PC-3 (cell line): ENCODE data around the gene IQSEC1. TPM values are rescaled to one million over a fixed set of nuclear protein-coding genes. Genes with fewer than 3 reads are reported as not detected.

Source experiments
- ATAC-seq: fragments of 200-7000 bp; cut with Tn5 transposase; 2 replicates; pipeline ENCODE4 v1.9.1; 2020; ENCODE audit warnings: mild to moderate bottlenecking, moderate library complexity
- BruUV-seq: library from RNA; stranded (reverse); fragments of 400-500 nt; replicated peaks from 2 replicates; lab custom pipeline; 2021; lab: Mats Ljungman, UMichigan
- CTCF ChIA-PET: fragments of 300-600 bp; sonication (Branson Sonifier 250); formaldehyde crosslinking; loops from one replicate; lab custom pipeline; 2022; ENCODE audit warnings: antibody characterized with exemption; lab: Charles Lee
- POLR2A ChIA-PET: fragments of 300-600 bp; sonication (Branson Sonifier 250); formaldehyde crosslinking; loops from one replicate; lab custom pipeline; 2022; ENCODE audit warnings: antibody characterized with exemption; ENCODE audit not compliant: unreplicated experiment; lab: Charles Lee
- DNase-seq: peaks from one replicate; pipeline ENCODE4 v3.0.0-alpha.2; 2015
- H2AFZ ChIP-seq: fragments of 300-600 bp; sonication (generic); 2 replicates; pipeline ENCODE4 v1.6.0; 2016; ENCODE audit warnings: antibody characterized with exemption, low read length
- H3F3A ChIP-seq: fragments of 300-600 bp; sonication (generic); one replicate; pipeline ENCODE4 v1.6.0; 2017; ENCODE audit warnings: antibody characterized with exemption, low read length, control low read depth, mild to moderate bottlenecking; ENCODE audit not compliant: unreplicated experiment
- H3K27ac ChIP-seq: fragments of 300-600 bp; sonication (generic); 2 replicates; pipeline ENCODE4 v1.5.1; 2016; ENCODE audit warnings: mild to moderate bottlenecking, low read length
- H3K27me3 ChIP-seq: fragments of 300-600 bp; sonication (generic); 2 replicates; pipeline ENCODE4 v1.6.1; 2016; ENCODE audit warnings: low read length, mixed read lengths
- H3K36me3 ChIP-seq: fragments of 300-600 bp; sonication (generic); 2 replicates; pipeline ENCODE4 v1.6.1; 2016; ENCODE audit warnings: low read depth, mixed run types, low read length, mixed read lengths
- H3K4me1 ChIP-seq: fragments of 300-600 bp; sonication (generic); 2 replicates; pipeline ENCODE4 v1.5.1; 2016; ENCODE audit warnings: low read length; ENCODE audit not compliant: insufficient read depth
- H3K4me2 ChIP-seq: fragments of 300-600 bp; sonication (generic); 2 replicates; pipeline ENCODE4 v1.6.0; 2016; ENCODE audit warnings: low read length
- H3K4me3 ChIP-seq: fragments of 300-600 bp; sonication (generic); 2 replicates; pipeline ENCODE4 v1.5.1; 2016; ENCODE audit warnings: mild to moderate bottlenecking, low read length, mixed read lengths
- H3K79me2 ChIP-seq: fragments of 300-600 bp; sonication (generic); 2 replicates; pipeline ENCODE4 v1.6.1; 2017; ENCODE audit warnings: low read length, mixed read lengths
- H3K9ac ChIP-seq: fragments of 300-600 bp; sonication (generic); 2 replicates; pipeline ENCODE4 v1.6.0; 2016; ENCODE audit warnings: mild to moderate bottlenecking, low read length
- H3K9me2 ChIP-seq: fragments of 300-600 bp; sonication (generic); replicated peaks from 2 replicates; pipeline ENCODE4 v1.6.1; 2016; ENCODE audit warnings: mixed run types, low read length, mixed read lengths
- H3K9me3 ChIP-seq: fragments of 300-600 bp; sonication (generic); 2 replicates; pipeline ENCODE4 v1.6.1; 2016; ENCODE audit warnings: low read length, mixed read lengths
- H4K20me1 ChIP-seq: fragments of 300-600 bp; sonication (generic); 2 replicates; pipeline ENCODE4 v1.6.1; 2016; ENCODE audit warnings: low read length, mixed read lengths
- CTCF ChIP-seq: fragments of 300-600 bp; sonication (generic); conservative IDR thresholded peaks from 2 replicates; pipeline ENCODE4 v1.5.1; 2017; ENCODE audit warnings: antibody characterized with exemption, low read depth, mild to moderate bottlenecking, low read length
- EZH2 ChIP-seq: fragments of 300-600 bp; sonication (generic); IDR thresholded peaks from one replicate; pipeline ENCODE4 v1.6.1; 2017; ENCODE audit warnings: antibody characterized with exemption, mild to moderate bottlenecking, low read length; ENCODE audit not compliant: unreplicated experiment
- EZH2phosphoT487 ChIP-seq: fragments of 300-600 bp; sonication (generic); IDR thresholded peaks from 2 replicates; pipeline ENCODE4 v1.6.1; 2018; ENCODE audit warnings: mild to moderate bottlenecking, antibody characterized with exemption, low read length, borderline replicate concordance
- intact Hi-C: fragments of 100-400 bp; cut with micrococcal nuclease; formaldehyde crosslinking; loops from 2 replicates; pipeline ENCODE4 v1.9.0; 2023
- total RNA-seq: library from RNA; depleted of rRNA; stranded (reverse); fragments of >200 nt; gene quantifications from 2 replicates; pipeline ENCODE4 v1.2.3, GENCODE V29; 2014

The IQSEC1 gene
- total RNA-seq, 1 experiment from 2014 or later = 37.9 TPM

GRCh38 chr3:12932754-12933153, 140.5 kb downstream of the IQSEC1 start:
- H3K9ac ChIP-seq = no peak overlapping the region
- H3K36me3 ChIP-seq = no peaks in the 10 kb centered on the region; the same call in none of the 2 replicates
- no peak overlapping the region for H3K27ac ChIP-seq
- no TSS peak for BruUV-seq
- H3F3A ChIP-seq = no peaks in the 10 kb centered on the region
- intact Hi-C loops = no loop called here
- H3K79me2 ChIP-seq = no peaks in the 10 kb centered on the region
- DNase-seq (no peak), ATAC-seq (no peak)
- no peak overlapping the region for H2AFZ ChIP-seq
- no peaks in the 10 kb centered on the region for H3K9me3 ChIP-seq
- H3K9me2 ChIP-seq = no peaks in the 10 kb centered on the region
- ChIA-PET POLR2A (no interaction called here), CTCF (no interaction called here)
- H3K4me2 ChIP-seq = no peak overlapping the region
- peaks cover 5% of the 10 kb centered on the region; the same call in 1 of the 2 replicates for H4K20me1 ChIP-seq
- H3K4me3 ChIP-seq = no peak overlapping the region
- H3K4me1 ChIP-seq = no peaks in the 10 kb centered on the region
- TF ChIP-seq CTCF (no peak), EZH2phosphoT487 (no peak)
- H3K27me3 ChIP-seq = no peaks in the 10 kb centered on the region

- no peaks in the 10 kb centered on the region for H3K9me3 ChIP-seq
- no peaks in the 10 kb centered on the region for H3K79me2 ChIP-seq
- no peaks in the 10 kb centered on the region for H3K27me3 ChIP-seq
- H3K27ac ChIP-seq = no peak overlapping the region
- POLR2A ChIA-PET = no interaction called here
- ATAC-seq (no peak), DNase-seq (no peak)
- H3K4me2 ChIP-seq = no peak overlapping the region
- no peak overlapping the region for H3K4me3 ChIP-seq
- no peaks in the 10 kb centered on the region for H3K4me1 ChIP-seq
- H4K20me1 ChIP-seq = peaks cover 5% of the 10 kb centered on the region; the same call in 1 of the 2 replicates
- H3K9me2 ChIP-seq = no peaks in the 10 kb centered on the region
- no peak overlapping the region for H2AFZ ChIP-seq
- H3K36me3 ChIP-seq = no peaks in the 10 kb centered on the region; the same call in none of the 2 replicates
- no peaks in the 10 kb centered on the region for H3F3A ChIP-seq
- BruUV-seq = no TSS peak
- CTCF ChIA-PET = no interaction called here
- H3K9ac ChIP-seq = no peak overlapping the region
- intact Hi-C loops = no loop called here
- TF ChIP-seq EZH2phosphoT487 (no peak), EZH2 (no peak), CTCF (no peak)
Measured at GRCh38 chr3:12932347-12932746, 140.9 kb downstream of the IQSEC1 start.

- intact Hi-C loops = no loop called here
- CTCF ChIA-PET = no interaction called here
- BruUV-seq = no TSS peak
- Histone ChIP-seq H3K4me1 (no peaks in the 10 kb centered on the region), H3K9me3 (no peaks in the 10 kb centered on the region), H3K4me2 (no peak overlapping the region), H3K36me3 (no peaks in the 10 kb centered on the region; the same call in none of the 2 replicates), H3F3A (no peaks in the 10 kb centered on the region), H3K27me3 (no peaks in the 10 kb centered on the region), H3K27ac (no peak overlapping the region), H3K4me3 (no peak overlapping the region), H3K9me2 (no peaks in the 10 kb centered on the region), H4K20me1 (peaks cover 5% of the 10 kb centered on the region; the same call in 1 of the 2 replicates), H2AFZ (no peak overlapping the region), H3K9ac (no peak overlapping the region), H3K79me2 (no peaks in the 10 kb centered on the region)
- ATAC-seq (no peak), DNase-seq (no peak)
- POLR2A ChIA-PET = no interaction called here
- TF ChIP-seq EZH2phosphoT487 (no peak), EZH2 (no peak), CTCF (no peak)
Measured at GRCh38 chr3:12931273-12931905, 141.8 kb downstream of the IQSEC1 start.
